ENCODE measurements around the gene AEBP1. TPM values are rescaled to one million over a fixed set of nuclear protein-coding genes. Genes with fewer than 3 reads are reported as not detected.
A peak's percentile ranks its signal among the peaks of the same experiment; 100 is the strongest.

Gene AEBP1
- total RNA-seq, 2 donors from 2014 or later = 39.2 to 51.9 TPM

GRCh38 chr7:44072364-44073231 lies 31.5 kb upstream of the AEBP1 start:
- intact Hi-C loops (cut with DNase I) = no loop called here
- H3K36me3 ChIP-seq (replicated peaks in 1 of 2; ENCODE audit: insufficient read depth in 1 of 2, low read depth in 2 of 2) = peaks cover 0 to 3% of the 10 kb centered on the region in 2 donors
- H3K9me3 ChIP-seq = no peaks in the 10 kb centered on the region
- H3K27me3 ChIP-seq = no peaks in the 10 kb centered on the region
- H3K4me3 ChIP-seq = no peak overlapping the region
- no peak overlapping the region for H3K27ac ChIP-seq
- peak; percentile 21 for ATAC-seq
- H3K4me1 ChIP-seq = peaks cover 13% of the 10 kb centered on the region
- 67 to 79% methylated on average over 8 to 12 of the region's 12 CpGs for WGBS, 2 donors
- TF ChIP-seq CTCF (IDR thresholded peaks at IDR 0.05) (peak in 5 of 7 experiments; percentile 20 to 39 (median 27)), POLR2A (IDR thresholded peaks at IDR 0.05) (no peak)
- DNase-seq = peak; percentile 52 to 70 (median 64)

GRCh38 chr7:44073664-44074348 lies 30.3 kb upstream of the AEBP1 start:
- WGBS, 2 donors = 56 to 59% methylated on average over 12 to 26 of the region's 26 CpGs
- H3K27me3 ChIP-seq = no peaks in the 10 kb centered on the region
- intact Hi-C loops (cut with DNase I) = no loop called here
- DNase-seq (peak in 3 of 4 donors; percentile 78 to 85 (median 79)), ATAC-seq (peak; percentile 20)
- peak in 2 of 7 experiments; percentile 24 to 30 for TF ChIP-seq CTCF (IDR thresholded peaks at IDR 0.05)
- peak in 1 of 3 donors; percentile 27 for TF ChIP-seq POLR2A (IDR thresholded peaks at IDR 0.05)
- peak overlapping the region in 2 of 4 donors; percentile 22 to 57 for H3K27ac ChIP-seq
- H3K9me3 ChIP-seq = no peaks in the 10 kb centered on the region
- no peak overlapping the region for H3K4me3 ChIP-seq
- H3K4me1 ChIP-seq = peaks cover 13% of the 10 kb centered on the region
- peaks cover 0 to 15% of the 10 kb centered on the region in 2 donors for H3K36me3 ChIP-seq (replicated peaks in 1 of 2; ENCODE audit: insufficient read depth in 1 of 2, low read depth in 2 of 2)

- Histone ChIP-seq H3K36me3 (replicated peaks in 1 of 2; ENCODE audit: insufficient read depth in 1 of 2, low read depth in 2 of 2) (peaks cover 0 to 19% of the 10 kb centered on the region in 2 donors), H3K4me1 (peaks cover 13% of the 10 kb centered on the region), H3K4me3 (no peak overlapping the region), H3K9me3 (no peaks in the 10 kb centered on the region), H3K27me3 (no peaks in the 10 kb centered on the region), H3K27ac (peak overlapping the region in 2 of 4 donors; percentile 22 to 57)
- DNase-seq (no peak), ATAC-seq (no peak)
- TF ChIP-seq POLR2A (IDR thresholded peaks at IDR 0.05) (no peak), CTCF (IDR thresholded peaks at IDR 0.05) (no peak)
- WGBS, 2 donors = 82 to 91% methylated on average over 3 to 11 of the region's 13 CpGs
- intact Hi-C loops (cut with DNase I) = no loop called here
Observed at GRCh38 chr7:44074349-44074695, 29.8 kb upstream of the AEBP1 start.

GRCh38 chr7:44075296-44076075 lies 28.7 kb upstream of the AEBP1 start:
- no peak for TF ChIP-seq POLR2A (IDR thresholded peaks at IDR 0.05)
- no peak for TF ChIP-seq CTCF (IDR thresholded peaks at IDR 0.05)
- H3K27me3 ChIP-seq = no peaks in the 10 kb centered on the region
- H3K4me1 ChIP-seq = peaks cover 20% of the 10 kb centered on the region
- peaks cover 0 to 21% of the 10 kb centered on the region in 2 donors for H3K36me3 ChIP-seq (replicated peaks in 1 of 2; ENCODE audit: insufficient read depth in 1 of 2, low read depth in 2 of 2)
- DNase-seq = no peak
- no peak for ATAC-seq
- no peaks in the 10 kb centered on the region for H3K9me3 ChIP-seq
- H3K27ac ChIP-seq = no peak overlapping the region
- H3K4me3 ChIP-seq = no peak overlapping the region
- intact Hi-C loops (cut with DNase I) = no loop called here
- 86 to 92% methylated on average over 12 to 17 of the region's 17 CpGs for WGBS, 2 donors
